HepG2 (cell line): ENCODE results near the gene C2. TPM values are rescaled to one million over a fixed set of nuclear protein-coding genes. Genes with fewer than 3 reads are reported as not detected.

Experiments used
- CBX2 ChIP-seq, 2 experiments: fragments of 200-600 bp in 1 of 2; sonication (generic); formaldehyde crosslinking in 1 of 2; IDR thresholded peaks; 2 replicates each; pipeline versions ENCODE4 v1.7.0 to v1.8.1; 2018 to 2022; ENCODE audit warnings: low read depth in 2 of 2, low read length in 1 of 2, mild to moderate bottlenecking in 1 of 2, missing genetic modification reagents in 1 of 2
- FOSL2 ChIP-seq: sonication (generic); formaldehyde crosslinking; IDR thresholded peaks from 2 replicates; pipeline ENCODE4 v1.4.0; 2020; ENCODE audit warnings: missing genetic modification reagents
- GABPA ChIP-seq, 2 experiments: IDR thresholded peaks; 2 replicates each; pipeline ENCODE4 v1.6.1; 2011 to 2016; ENCODE audit warnings: low read depth in 2 of 2, low read length in 1 of 2, missing biosample characterization in 1 of 2, missing genetic modification characterization in 1 of 2
- GLI4 ChIP-seq: sonication (generic); formaldehyde crosslinking; IDR thresholded peaks from 2 replicates; pipeline ENCODE4 v1.5.1; 2020; ENCODE audit warnings: missing genetic modification reagents, mild to moderate bottlenecking, moderate library complexity, borderline replicate concordance
- IRX3 ChIP-seq: sonication (generic); formaldehyde crosslinking; IDR thresholded peaks from 2 replicates; pipeline ENCODE4 v1.8.1; 2023; ENCODE audit warnings: mild to moderate bottlenecking, low read depth, missing genetic modification reagents, borderline replicate concordance
- KLF11 ChIP-seq: IDR thresholded peaks from 2 replicates; pipeline ENCODE4 v1.6.1; 2016; ENCODE audit warnings: missing compliant biosample characterization
- MIER3 ChIP-seq: IDR thresholded peaks from 2 replicates; pipeline ENCODE4 v1.6.1; 2016; ENCODE audit warnings: missing compliant biosample characterization, borderline replicate concordance
- NFKB2 ChIP-seq: sonication (generic); formaldehyde crosslinking; IDR thresholded peaks from 2 replicates; pipeline ENCODE4 v1.4.0; 2020; ENCODE audit warnings: missing genetic modification reagents, borderline replicate concordance
- NFKBIZ ChIP-seq: IDR thresholded peaks from 2 replicates; pipeline ENCODE4 v1.6.1; 2018; ENCODE audit warnings: missing genetic modification reagents, missing compliant biosample characterization
- SAFB2 ChIP-seq: sonication (generic); formaldehyde crosslinking; IDR thresholded peaks from 2 replicates; pipeline ENCODE4 v1.5.1; 2020; ENCODE audit warnings: missing genetic modification reagents, low read depth, mild to moderate bottlenecking, borderline replicate concordance
- ZNF160 ChIP-seq: sonication (generic); formaldehyde crosslinking; IDR thresholded peaks from 2 replicates; pipeline ENCODE4 v1.8.0; 2022; ENCODE audit warnings: mild to moderate bottlenecking, inconsistent platforms, missing genetic modification reagents
- ZNF317 ChIP-seq: sonication (generic); formaldehyde crosslinking; IDR thresholded peaks from 2 replicates; pipeline ENCODE4 v1.5.0; 2020; ENCODE audit warnings: mild to moderate bottlenecking, missing genetic modification reagents
- ZNF350 ChIP-seq: sonication (generic); formaldehyde crosslinking; IDR thresholded peaks from 2 replicates; pipeline ENCODE4 v1.4.0; 2020; ENCODE audit warnings: mild to moderate bottlenecking, low read depth, missing genetic modification reagents, borderline replicate concordance
- ZNF747 ChIP-seq: sonication (generic); formaldehyde crosslinking; IDR thresholded peaks from 2 replicates; pipeline ENCODE4 v1.8.1; 2023; ENCODE audit warnings: missing genetic modification reagents, mild to moderate bottlenecking, borderline replicate concordance
- polyA plus RNA-seq, 8 experiments: library from polyadenylated mRNA; depleted of rRNA in 3 of 8; stranded (reverse) in 7 of 8; unstranded in 1 of 8; fragments of >200 nt; fragmentation: Illumina TruSeq in 4 of 8; extraction: Trizol in 4 of 8; gene quantifications; 2 replicates each; pipeline versions ENCODE4 v1.2.1 to v1.2.3, GENCODE V29; 2011 to 2016; ENCODE audit warnings: low read depth in 4 of 8, missing spikeins in 1 of 8, mixed read lengths in 1 of 8; ENCODE audit not compliant: insufficient read depth in 1 of 8
- total RNA-seq, 5 experiments: library from RNA; depleted of rRNA; stranded (reverse); fragments of >200 nt; fragmentation: Illumina TruSeq; extraction: Trizol; gene quantifications; 2 replicates each; pipeline ENCODE4 v1.2.3, GENCODE V29; 2016; ENCODE audit warnings: low read depth in 1 of 5
- TF ChIP-seq, protein P1 (sequence below): IDR thresholded peaks from 2 replicates; pipeline ENCODE4 v1.6.1; 2016; ENCODE audit warnings: mild to moderate bottlenecking, missing biosample characterization, missing genetic modification reagents
- TF ChIP-seq, protein P2 (sequence below): sonication (generic); formaldehyde crosslinking; IDR thresholded peaks from 2 replicates; pipeline ENCODE4 v1.9.0; 2021; ENCODE audit warnings: missing genetic modification reagents, borderline replicate concordance
- TF ChIP-seq, protein P3 (sequence below): sonication (generic); formaldehyde crosslinking; IDR thresholded peaks from 2 replicates; pipeline ENCODE4 v1.4.0; 2020; ENCODE audit warnings: missing genetic modification reagents
- TF ChIP-seq, protein P4 (sequence below): sonication (generic); formaldehyde crosslinking; IDR thresholded peaks from 2 replicates; pipeline ENCODE4 v1.4.0; 2020; ENCODE audit warnings: missing genetic modification reagents

C2 gene
- total and polyA plus RNA-seq, 2 of the 13 experiments (the other 11 are each of a cell fraction or from before 2014, with no cell fraction given) = 165 to 307 TPM

DNA sequence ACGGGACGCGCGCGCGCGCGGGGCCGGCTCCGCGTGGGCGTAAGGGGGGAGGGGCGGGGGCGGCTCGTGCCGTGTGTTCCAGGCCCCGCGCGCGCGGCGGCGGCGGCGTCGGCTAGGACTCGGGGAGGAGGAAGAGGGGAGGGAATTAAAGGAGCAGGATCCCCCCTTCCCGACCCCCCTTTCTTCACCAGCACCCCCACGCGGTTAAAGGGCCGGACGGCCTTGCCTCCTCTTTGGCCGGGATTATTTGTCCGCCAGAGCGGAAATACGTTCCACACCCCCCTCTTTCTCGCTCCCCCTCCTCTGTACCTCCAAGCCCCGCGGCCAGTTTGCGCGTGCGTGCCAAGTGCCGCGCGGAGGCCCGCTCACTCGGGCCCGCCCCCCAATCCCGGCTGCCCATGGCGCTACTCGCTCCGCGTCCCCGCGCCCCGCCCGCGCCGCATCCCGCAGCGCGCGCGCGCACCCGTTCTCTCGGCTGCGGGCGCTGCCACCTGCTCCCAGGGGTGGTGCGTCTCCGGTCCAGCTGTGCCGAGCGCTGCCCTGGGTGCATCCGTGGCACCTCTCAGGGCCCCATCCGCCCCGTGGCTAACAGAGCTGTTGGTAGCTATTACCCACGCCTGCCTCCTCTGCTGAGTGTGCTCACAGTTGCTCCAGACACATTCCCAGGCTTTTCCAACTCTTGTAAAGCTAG, 25.4 kb upstream of the C2 start, which contains the start of gene ZBTB12 (continued):
- TF ChIP-seq, protein P1, sequence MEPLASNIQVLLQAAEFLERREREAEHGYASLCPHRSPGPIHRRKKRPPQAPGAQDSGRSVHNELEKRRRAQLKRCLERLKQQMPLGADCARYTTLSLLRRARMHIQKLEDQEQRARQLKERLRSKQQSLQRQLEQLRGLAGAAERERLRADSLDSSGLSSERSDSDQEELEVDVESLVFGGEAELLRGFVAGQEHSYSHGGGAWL (CRISPR knock-in tag) = 0 out of 2 replicates have a peak, but pooled peaks have one; percentile 29
- TF ChIP-seq CBX2 (IDR thresholded peaks at IDR 0.05; ENCODE audit: low read depth, low read length) = no peak
- TF ChIP-seq CBX2 (CRISPR knock-in tag; IDR thresholded peaks at IDR 0.05; ENCODE audit: low read depth) = no peak
- TF ChIP-seq GLI4 (CRISPR knock-in tag) = no peak
- no peak; the same call in 1 of the 2 replicates for TF ChIP-seq ZNF350
- peak; percentile 32; the same call in 1 of the 2 replicates for TF ChIP-seq GABPA (IDR thresholded peaks at IDR 0.05; ENCODE audit: low read depth, low read length)
- peak; percentile 75 for TF ChIP-seq GABPA (CRISPR knock-in tag; IDR thresholded peaks at IDR 0.05; ENCODE audit: low read depth)
- no peak for TF ChIP-seq NFKBIZ
- TF ChIP-seq SAFB2 (CRISPR knock-in tag) = peak; percentile 89
- no peak for TF ChIP-seq IRX3
- TF ChIP-seq KLF11 (CRISPR knock-in tag) = no peak
- no peak for TF ChIP-seq MIER3 (CRISPR knock-in tag)
- TF ChIP-seq NFKB2 (CRISPR knock-in tag) = no peak
- TF ChIP-seq ZNF317 (CRISPR knock-in tag) = no peak
- TF ChIP-seq, protein P2, sequence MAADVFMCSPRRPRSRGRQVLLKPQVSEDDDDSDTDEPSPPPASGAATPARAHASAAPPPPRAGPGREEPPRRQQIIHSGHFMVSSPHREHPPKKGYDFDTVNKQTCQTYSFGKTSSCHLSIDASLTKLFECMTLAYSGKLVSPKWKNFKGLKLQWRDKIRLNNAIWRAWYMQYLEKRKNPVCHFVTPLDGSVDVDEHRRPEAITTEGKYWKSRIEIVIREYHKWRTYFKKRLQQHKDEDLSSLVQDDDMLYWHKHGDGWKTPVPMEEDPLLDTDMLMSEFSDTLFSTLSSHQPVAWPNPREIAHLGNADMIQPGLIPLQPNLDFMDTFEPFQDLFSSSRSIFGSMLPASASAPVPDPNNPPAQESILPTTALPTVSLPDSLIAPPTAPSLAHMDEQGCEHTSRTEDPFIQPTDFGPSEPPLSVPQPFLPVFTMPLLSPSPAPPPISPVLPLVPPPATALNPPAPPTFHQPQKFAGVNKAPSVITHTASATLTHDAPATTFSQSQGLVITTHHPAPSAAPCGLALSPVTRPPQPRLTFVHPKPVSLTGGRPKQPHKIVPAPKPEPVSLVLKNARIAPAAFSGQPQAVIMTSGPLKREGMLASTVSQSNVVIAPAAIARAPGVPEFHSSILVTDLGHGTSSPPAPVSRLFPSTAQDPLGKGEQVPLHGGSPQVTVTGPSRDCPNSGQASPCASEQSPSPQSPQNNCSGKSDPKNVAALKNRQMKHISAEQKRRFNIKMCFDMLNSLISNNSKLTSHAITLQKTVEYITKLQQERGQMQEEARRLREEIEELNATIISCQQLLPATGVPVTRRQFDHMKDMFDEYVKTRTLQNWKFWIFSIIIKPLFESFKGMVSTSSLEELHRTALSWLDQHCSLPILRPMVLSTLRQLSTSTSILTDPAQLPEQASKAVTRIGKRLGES (CRISPR knock-in tag) = no peak
- TF ChIP-seq, protein P3, sequence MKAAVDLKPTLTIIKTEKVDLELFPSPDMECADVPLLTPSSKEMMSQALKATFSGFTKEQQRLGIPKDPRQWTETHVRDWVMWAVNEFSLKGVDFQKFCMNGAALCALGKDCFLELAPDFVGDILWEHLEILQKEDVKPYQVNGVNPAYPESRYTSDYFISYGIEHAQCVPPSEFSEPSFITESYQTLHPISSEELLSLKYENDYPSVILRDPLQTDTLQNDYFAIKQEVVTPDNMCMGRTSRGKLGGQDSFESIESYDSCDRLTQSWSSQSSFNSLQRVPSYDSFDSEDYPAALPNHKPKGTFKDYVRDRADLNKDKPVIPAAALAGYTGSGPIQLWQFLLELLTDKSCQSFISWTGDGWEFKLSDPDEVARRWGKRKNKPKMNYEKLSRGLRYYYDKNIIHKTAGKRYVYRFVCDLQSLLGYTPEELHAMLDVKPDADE = no peak
- TF ChIP-seq, protein P4, sequence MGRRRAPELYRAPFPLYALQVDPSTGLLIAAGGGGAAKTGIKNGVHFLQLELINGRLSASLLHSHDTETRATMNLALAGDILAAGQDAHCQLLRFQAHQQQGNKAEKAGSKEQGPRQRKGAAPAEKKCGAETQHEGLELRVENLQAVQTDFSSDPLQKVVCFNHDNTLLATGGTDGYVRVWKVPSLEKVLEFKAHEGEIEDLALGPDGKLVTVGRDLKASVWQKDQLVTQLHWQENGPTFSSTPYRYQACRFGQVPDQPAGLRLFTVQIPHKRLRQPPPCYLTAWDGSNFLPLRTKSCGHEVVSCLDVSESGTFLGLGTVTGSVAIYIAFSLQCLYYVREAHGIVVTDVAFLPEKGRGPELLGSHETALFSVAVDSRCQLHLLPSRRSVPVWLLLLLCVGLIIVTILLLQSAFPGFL (CRISPR knock-in tag) = peak; percentile 76; the same call in 1 of the 2 replicates
- 0 out of 2 replicates have a peak, but pooled peaks have one; percentile 56 for TF ChIP-seq ZNF160
- TF ChIP-seq FOSL2 (CRISPR knock-in tag) = no peak
- peak; percentile 84 for TF ChIP-seq ZNF747 (CRISPR knock-in tag)
